ENCODE data around the gene TMEM131L. TPM values are rescaled to one million over a fixed set of nuclear protein-coding genes. Genes with fewer than 3 reads are reported as not detected.
"Not testable (repeated sequence)": the region's sequence is repeated elsewhere in the genome, so short reads cannot be mapped to it uniquely, and the experiment has no call there.

Gene TMEM131L
- total RNA-seq, 1 donor from 2014 or later, result 27.0 TPM

- no peak for DNase-seq (ENCODE audit: low spot score)
These were observed 175.4 kb downstream of the TMEM131L start for GRCh38 chr4:153641532-153641931.

GRCh38 chr4:153643406-153644383 lies 177.5 kb downstream of the TMEM131L start:
- no peak for DNase-seq (ENCODE audit: low spot score)

- no peak for DNase-seq (ENCODE audit: low spot score)
These were observed 179.0 kb downstream of the TMEM131L start for GRCh38 chr4:153645183-153645582.

GRCh38 chr4:153646261-153646660 lies 180.1 kb downstream of the TMEM131L start:
- DNase-seq (ENCODE audit: low spot score), result no peak

- DNase-seq (ENCODE audit: low spot score), result no peak
These were observed 180.8 kb downstream of the TMEM131L start for GRCh38 chr4:153646978-153647377.

GRCh38 chr4:153647975-153648374 lies 181.8 kb downstream of the TMEM131L start:
- DNase-seq (ENCODE audit: low spot score), result no peak

- DNase-seq (ENCODE audit: low spot score), result no peak
These were observed 183.4 kb downstream of the TMEM131L start for GRCh38 chr4:153649572-153649991.

GRCh38 chr4:153651116-153651515 lies 185.0 kb downstream of the TMEM131L start:
- no peak for DNase-seq (ENCODE audit: low spot score)

- DNase-seq (ENCODE audit: low spot score), result no peak
These were observed 185.4 kb downstream of the TMEM131L start for GRCh38 chr4:153651587-153651986.

GRCh38 chr4:153652051-153652784 lies 186.1 kb downstream of the TMEM131L start:
- DNase-seq (ENCODE audit: low spot score), result no peak

- DNase-seq (ENCODE audit: low spot score), result no peak
These were observed 188.9 kb downstream of the TMEM131L start for GRCh38 chr4:153655002-153655541.

GRCh38 chr4:153655928-153656327 lies 189.8 kb downstream of the TMEM131L start:
- DNase-seq (ENCODE audit: low spot score), result no peak

GRCh38 chr4:153661215-153661822 lies 195.2 kb downstream of the TMEM131L start:
- no peak for DNase-seq (ENCODE audit: low spot score)

GRCh38 chr4:153661908-153662307 lies 195.7 kb downstream of the TMEM131L start:
- DNase-seq (ENCODE audit: low spot score), result no peak

- DNase-seq (ENCODE audit: low spot score), result no peak
These were observed 197.5 kb downstream of the TMEM131L start for GRCh38 chr4:153663667-153664066.

- not testable (repeated sequence) for DNase-seq (ENCODE audit: low spot score)
These were observed 200.3 kb downstream of the TMEM131L start for GRCh38 chr4:153666505-153666904.

- DNase-seq (ENCODE audit: low spot score), result no peak
These were observed 202.5 kb downstream of the TMEM131L start for GRCh38 chr4:153668647-153669046.

- no peak for DNase-seq (ENCODE audit: low spot score)
These were observed 203.7 kb downstream of the TMEM131L start for GRCh38 chr4:153669838-153670237.

GRCh38 chr4:153676486-153676885 lies 210.3 kb downstream of the TMEM131L start:
- no peak for DNase-seq (ENCODE audit: low spot score)

- no peak for DNase-seq (ENCODE audit: low spot score)
These were observed 210.8 kb downstream of the TMEM131L start for GRCh38 chr4:153676984-153677383.

- no peak for DNase-seq (ENCODE audit: low spot score)
These were observed 213.3 kb downstream of the TMEM131L start for GRCh38 chr4:153679486-153679885.
